ENCODE measurements around the gene ZNF664. TPM values are rescaled to one million over a fixed set of nuclear protein-coding genes. Genes with fewer than 3 reads are reported as not detected.

ZNF664 gene
- total and polyA plus RNA-seq, 10 of the 15 experiments (the other 5 are each of a cell fraction or from before 2014, with no cell fraction given): 1.8 to 65.6 (median 30.8) TPM

GRCh38 chr12:124049451-124050094, 76.6 kb downstream of the ZNF664 start (continued):
- TF ChIP-seq, protein P1, sequence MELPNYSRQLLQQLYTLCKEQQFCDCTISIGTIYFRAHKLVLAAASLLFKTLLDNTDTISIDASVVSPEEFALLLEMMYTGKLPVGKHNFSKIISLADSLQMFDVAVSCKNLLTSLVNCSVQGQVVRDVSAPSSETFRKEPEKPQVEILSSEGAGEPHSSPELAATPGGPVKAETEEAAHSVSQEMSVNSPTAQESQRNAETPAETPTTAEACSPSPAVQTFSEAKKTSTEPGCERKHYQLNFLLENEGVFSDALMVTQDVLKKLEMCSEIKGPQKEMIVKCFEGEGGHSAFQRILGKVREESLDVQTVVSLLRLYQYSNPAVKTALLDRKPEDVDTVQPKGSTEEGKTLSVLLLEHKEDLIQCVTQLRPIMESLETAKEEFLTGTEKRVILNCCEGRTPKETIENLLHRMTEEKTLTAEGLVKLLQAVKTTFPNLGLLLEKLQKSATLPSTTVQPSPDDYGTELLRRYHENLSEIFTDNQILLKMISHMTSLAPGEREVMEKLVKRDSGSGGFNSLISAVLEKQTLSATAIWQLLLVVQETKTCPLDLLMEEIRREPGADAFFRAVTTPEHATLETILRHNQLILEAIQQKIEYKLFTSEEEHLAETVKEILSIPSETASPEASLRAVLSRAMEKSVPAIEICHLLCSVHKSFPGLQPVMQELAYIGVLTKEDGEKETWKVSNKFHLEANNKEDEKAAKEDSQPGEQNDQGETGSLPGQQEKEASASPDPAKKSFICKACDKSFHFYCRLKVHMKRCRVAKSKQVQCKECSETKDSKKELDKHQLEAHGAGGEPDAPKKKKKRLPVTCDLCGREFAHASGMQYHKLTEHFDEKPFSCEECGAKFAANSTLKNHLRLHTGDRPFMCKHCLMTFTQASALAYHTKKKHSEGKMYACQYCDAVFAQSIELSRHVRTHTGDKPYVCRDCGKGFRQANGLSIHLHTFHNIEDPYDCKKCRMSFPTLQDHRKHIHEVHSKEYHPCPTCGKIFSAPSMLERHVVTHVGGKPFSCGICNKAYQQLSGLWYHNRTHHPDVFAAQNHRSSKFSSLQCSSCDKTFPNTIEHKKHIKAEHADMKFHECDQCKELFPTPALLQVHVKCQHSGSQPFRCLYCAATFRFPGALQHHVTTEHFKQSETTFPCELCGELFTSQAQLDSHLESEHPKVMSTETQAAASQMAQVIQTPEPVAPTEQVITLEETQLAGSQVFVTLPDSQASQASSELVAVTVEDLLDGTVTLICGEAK (IDR thresholded peaks at IDR 0.05; ENCODE audit: borderline replicate concordance): no peak
- TF ChIP-seq ZNF622 (IDR thresholded peaks at IDR 0.05) (no peak), ZNF24 (IDR thresholded peaks at IDR 0.05) (no peak), ZZZ3 (IDR thresholded peaks at IDR 0.05; ENCODE audit: control insufficient read depth, insufficient read length, low read depth) (no peak), YBX1 (IDR thresholded peaks at IDR 0.05) (no peak)

DNA sequence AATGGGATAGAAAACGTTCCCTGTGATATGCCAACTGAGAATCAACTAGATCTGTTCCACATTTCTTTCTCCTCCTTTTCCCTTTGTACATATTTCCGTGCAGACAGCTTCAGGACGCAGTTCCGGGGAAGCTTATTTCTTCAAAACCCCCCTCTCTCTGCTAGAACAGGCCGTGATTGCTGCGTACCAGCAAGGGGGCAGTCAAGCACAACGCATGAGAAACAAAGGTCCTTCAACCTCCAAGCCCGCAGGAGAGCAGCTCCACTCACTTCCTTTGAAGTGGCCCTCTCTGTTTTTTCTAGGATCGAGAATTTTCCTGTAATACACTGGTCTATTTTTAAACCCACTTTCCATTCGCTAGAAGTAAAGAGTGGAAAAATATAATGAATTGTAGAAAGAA, 80.8 kb downstream of the ZNF664 start:
- Histone ChIP-seq H3K79me2 (ENCODE audit: control insufficient read depth, insufficient read depth, low read length) (no peaks in the 10 kb centered on the region), H3K4me3 (no peak overlapping the region), H3K9ac (ENCODE audit: control insufficient read depth, insufficient read depth, low read length) (no peak overlapping the region), H3K9me3 (replicated peaks; ENCODE audit: control insufficient read depth, insufficient read depth, low read length) (peaks cover 2% of the 10 kb centered on the region; the same call in 2 of the 3 replicates), H3K4me1 (ENCODE audit: control insufficient read depth, insufficient read depth, low read length) (no peaks in the 10 kb centered on the region), H3K36me3 (ENCODE audit: control insufficient read depth in 2 of 2, insufficient read depth in 2 of 2, low read length in 1 of 2) (no peaks in the 10 kb centered on the region), H3K27me3 (replicated peaks in 1 of 2; ENCODE audit: control insufficient read depth in 2 of 2, insufficient read depth in 2 of 2, low read length in 1 of 2) (no peaks in the 10 kb centered on the region), H2AFZ (ENCODE audit: control insufficient read depth, low read depth, low read length) (no peak overlapping the region; the same call in 1 of the 2 replicates), H3K4me2 (ENCODE audit: control insufficient read depth, insufficient read depth) (no peak overlapping the region), H4K20me1 (ENCODE audit: control insufficient read depth, insufficient read depth) (no peaks in the 10 kb centered on the region), H3K27ac (ENCODE audit: control insufficient read depth, insufficient read depth) (no peak overlapping the region)
- POLR2A ChIA-PET: no interaction called here
- CTCF ChIA-PET: interaction anchor here (1.1 to 1.6 kb wide), 5 partner anchors 18 to 717 kb away, joined by 3 to 6 read pairs (median 5); no protein-coding TSS in a partner anchor
- WGBS (ENCODE audit: insufficient coverage, insufficient replicate concordance, low lambda C conversion rate, missing lambda C conversion rate): 44% methylated on average over 10 of the region's 10 CpGs
- SMC1A ChIA-PET (ENCODE audit: uncharacterized antibody, unreplicated experiment): interaction anchor here (0.6 to 1.4 kb wide), 4 partner anchors 10 to 287 kb away, joined by 4 read pairs; no protein-coding TSS in a partner anchor
- RAD21 ChIA-PET (ENCODE audit: unreplicated experiment): interaction anchor here (0.9 to 1.4 kb wide), 3 partner anchors 77 to 712 kb away, joined by 3 to 4 read pairs (median 3); no protein-coding TSS in a partner anchor
- FAIRE-seq: peak; percentile 35
- BruUV-seq (replicated peaks): no TSS peak
- in situ Hi-C loops (cut with MboI): no loop called here
- DNase-seq (ENCODE audit: low read depth, low spot score): no peak
- peak; percentile 65; the same call in 2 of the 3 replicates for ATAC-seq
- intact Hi-C loops (cut with micrococcal nuclease; ENCODE audit: unreplicated experiment): loop anchor here (5.0 kb wide), 1 partner anchor 268 kb away; no protein-coding TSS in a partner anchor
- TF ChIP-seq, protein P2, sequence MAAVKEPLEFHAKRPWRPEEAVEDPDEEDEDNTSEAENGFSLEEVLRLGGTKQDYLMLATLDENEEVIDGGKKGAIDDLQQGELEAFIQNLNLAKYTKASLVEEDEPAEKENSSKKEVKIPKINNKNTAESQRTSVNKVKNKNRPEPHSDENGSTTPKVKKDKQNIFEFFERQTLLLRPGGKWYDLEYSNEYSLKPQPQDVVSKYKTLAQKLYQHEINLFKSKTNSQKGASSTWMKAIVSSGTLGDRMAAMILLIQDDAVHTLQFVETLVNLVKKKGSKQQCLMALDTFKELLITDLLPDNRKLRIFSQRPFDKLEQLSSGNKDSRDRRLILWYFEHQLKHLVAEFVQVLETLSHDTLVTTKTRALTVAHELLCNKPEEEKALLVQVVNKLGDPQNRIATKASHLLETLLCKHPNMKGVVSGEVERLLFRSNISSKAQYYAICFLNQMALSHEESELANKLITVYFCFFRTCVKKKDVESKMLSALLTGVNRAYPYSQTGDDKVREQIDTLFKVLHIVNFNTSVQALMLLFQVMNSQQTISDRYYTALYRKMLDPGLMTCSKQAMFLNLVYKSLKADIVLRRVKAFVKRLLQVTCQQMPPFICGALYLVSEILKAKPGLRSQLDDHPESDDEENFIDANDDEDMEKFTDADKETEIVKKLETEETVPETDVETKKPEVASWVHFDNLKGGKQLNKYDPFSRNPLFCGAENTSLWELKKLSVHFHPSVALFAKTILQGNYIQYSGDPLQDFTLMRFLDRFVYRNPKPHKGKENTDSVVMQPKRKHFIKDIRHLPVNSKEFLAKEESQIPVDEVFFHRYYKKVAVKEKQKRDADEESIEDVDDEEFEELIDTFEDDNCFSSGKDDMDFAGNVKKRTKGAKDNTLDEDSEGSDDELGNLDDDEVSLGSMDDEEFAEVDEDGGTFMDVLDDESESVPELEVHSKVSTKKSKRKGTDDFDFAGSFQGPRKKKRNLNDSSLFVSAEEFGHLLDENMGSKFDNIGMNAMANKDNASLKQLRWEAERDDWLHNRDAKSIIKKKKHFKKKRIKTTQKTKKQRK (IDR thresholded peaks at IDR 0.05; ENCODE audit: low read depth, low read length): no peak
- TF ChIP-seq NFIC (IDR thresholded peaks at IDR 0.05; ENCODE audit: low read depth, low read length) (no peak), CTCF (IDR thresholded peaks at IDR 0.05 in 2 of 3, conservative IDR thresholded peaks at IDR 0.05 in 1 of 3; ENCODE audit: control insufficient read depth in 2 of 3, extremely low read depth in 1 of 3, insufficient read depth in 1 of 3, low read depth in 3 of 3, low read length in 3 of 3) (peak; percentile 22 to 60 (median 43); a peak in 5 of 6 replicates), GABPA (IDR thresholded peaks at IDR 0.05; ENCODE audit: low read depth) (no peak), CHD4 (IDR thresholded peaks at IDR 0.05) (no peak), EGR1 (IDR thresholded peaks at IDR 0.05; ENCODE audit: borderline replicate concordance in 1 of 2, low read depth in 2 of 2, low read length in 2 of 2) (no peak), RAD51 (IDR thresholded peaks at IDR 0.05) (no peak)

All from GM12878 (cell line).